Liver (tissue), 9 donors: ENCODE data around the gene LRRC4B. TPM values are rescaled to one million over a fixed set of nuclear protein-coding genes. Genes with fewer than 3 reads are reported as not detected.

Source experiments
- DNase-seq: peaks from one replicate; pipeline ENCODE4 v3.0.0-alpha.2; 2017; ENCODE audit warnings: low spot score
- H3K27ac ChIP-seq, 2 donors: one replicate each; pipeline ENCODE4 v1.7.0; 2013; ENCODE audit warnings: inconsistent platforms in 2 of 2, low read length in 2 of 2, control low read depth in 1 of 2, low read depth in 1 of 2, mild to moderate bottlenecking in 1 of 2
- H3K27me3 ChIP-seq, 4 donors: one replicate each; pipeline versions ENCODE4 v1.6.1 to v1.7.0; 2013; ENCODE audit warnings: low read length in 3 of 4, inconsistent platforms in 1 of 4, mild to moderate bottlenecking in 1 of 4, moderate library complexity in 1 of 4; ENCODE audit not compliant: control insufficient read depth in 4 of 4, insufficient read depth in 4 of 4
- H3K36me3 ChIP-seq, 4 donors: one replicate each; pipeline versions ENCODE4 v1.6.1 to v1.7.0; 2013; ENCODE audit warnings: low read length in 3 of 4, mild to moderate bottlenecking in 3 of 4, low read depth in 1 of 4, moderate library complexity in 1 of 4; ENCODE audit not compliant: control insufficient read depth in 4 of 4, insufficient read depth in 3 of 4
- H3K4me1 ChIP-seq, 4 donors: one replicate each; pipeline versions ENCODE4 v1.6.1 to v1.7.0; 2013; ENCODE audit warnings: low read length in 3 of 4, mild to moderate bottlenecking in 3 of 4, moderate library complexity in 1 of 4; ENCODE audit not compliant: control insufficient read depth in 4 of 4, insufficient read depth in 4 of 4
- H3K4me3 ChIP-seq, 3 donors: one replicate each; pipeline versions ENCODE4 v1.6.1 to v1.7.0; 2013; ENCODE audit warnings: low read length in 3 of 3, control low read depth in 1 of 3, low read depth in 1 of 3, mild to moderate bottlenecking in 1 of 3
- H3K9ac ChIP-seq, 2 donors: one replicate each; pipeline ENCODE4 v1.7.0; 2013; ENCODE audit warnings: low read length in 2 of 2, mild to moderate bottlenecking in 2 of 2, moderate library complexity in 2 of 2, control low read depth in 1 of 2, low read depth in 1 of 2
- H3K9me3 ChIP-seq, 4 donors: one replicate each; pipeline versions ENCODE4 v1.6.1 to v1.7.0; 2013; ENCODE audit warnings: low read length in 3 of 4; ENCODE audit not compliant: control insufficient read depth in 4 of 4
- CTCF ChIP-seq: fragments of 150-350 bp; IDR thresholded peaks from 2 replicates; pipeline ENCODE4 v1.5.1; 2017; ENCODE audit warnings: improper control_type of control experiment, low read depth, low read length; ENCODE audit not compliant: missing input control
- FOXA2 ChIP-seq: IDR thresholded peaks from 2 replicates; pipeline ENCODE4 v1.6.1; 2016; ENCODE audit warnings: antibody characterized with exemption
- GABPA ChIP-seq, 2 donors: IDR thresholded peaks in 1 of 2; conservative IDR thresholded peaks in 1 of 2; 2 replicates each; pipeline ENCODE4 v1.6.1; 2016; ENCODE audit warnings: antibody characterized with exemption in 2 of 2, mild to moderate bottlenecking in 1 of 2, moderate library complexity in 1 of 2
- HNF4A ChIP-seq, 2 donors: conservative IDR thresholded peaks; 2 replicates each; pipeline ENCODE4 v1.6.1; 2016; ENCODE audit warnings: antibody characterized with exemption in 2 of 2, mild to moderate bottlenecking in 2 of 2
- JUND ChIP-seq, 2 donors: IDR thresholded peaks; 2 replicates each; pipeline ENCODE4 v1.6.1; 2016; ENCODE audit warnings: antibody characterized with exemption in 2 of 2
- MAX ChIP-seq: IDR thresholded peaks from 2 replicates; pipeline ENCODE4 v1.6.1; 2016; ENCODE audit warnings: antibody characterized with exemption
- NR2F2 ChIP-seq: IDR thresholded peaks from 2 replicates; pipeline ENCODE4 v1.6.1; 2016; ENCODE audit warnings: antibody characterized with exemption
- RAD21 ChIP-seq, 2 donors: IDR thresholded peaks; 2 replicates each; pipeline ENCODE4 v1.6.1; 2016; ENCODE audit warnings: antibody characterized with exemption in 2 of 2, mild to moderate bottlenecking in 2 of 2
- REST ChIP-seq: IDR thresholded peaks from 2 replicates; pipeline ENCODE4 v1.6.1; 2016; ENCODE audit warnings: antibody characterized with exemption, mild to moderate bottlenecking
- SP1 ChIP-seq: IDR thresholded peaks from 2 replicates; pipeline ENCODE4 v1.6.1; 2018; ENCODE audit warnings: antibody characterized with exemption, mild to moderate bottlenecking
- YY1 ChIP-seq: IDR thresholded peaks from 2 replicates; pipeline ENCODE4 v1.6.1; 2016; ENCODE audit warnings: antibody characterized with exemption, mild to moderate bottlenecking
- WGBS: extraction: QIAGEN DNeasy Blood & Tissue Kit; methylation state at CpG from one replicate; pipeline ENCODE4 v1.1.7; 2013; 5-methylcytosine and 5-hydroxymethylcytosine counted together
- polyA plus RNA-seq, 2 donors: library from polyadenylated mRNA; stranded (reverse) in 1 of 2; unstranded in 1 of 2; fragments of 200-250 nt in 1 of 2; fragments of >200 nt in 1 of 2; fragmentation: Nextera tagmentation in 1 of 2; extraction: Ambion mirVana in 1 of 2; gene quantifications; one replicate each; pipeline versions ENCODE4 v1.2.1 to v1.2.3, GENCODE V29; 2013 to 2015
- total RNA-seq, 2 donors: library from RNA; depleted of rRNA; stranded (reverse); fragments of >200 nt; gene quantifications; one replicate each; pipeline ENCODE4 v1.2.3, GENCODE V29; 2014
- TF ChIP-seq, protein P1 (sequence below): IDR thresholded peaks from 2 replicates; pipeline ENCODE4 v1.6.1; 2016; ENCODE audit warnings: antibody characterized with exemption
- TF ChIP-seq, protein P2 (sequence below): IDR thresholded peaks from 2 replicates; pipeline ENCODE4 v1.6.1; 2016; ENCODE audit warnings: antibody characterized with exemption
- donor health status: healthy.
- donor health status: healthy.
- donor health status: healthy.
- donor health status: healthy.
- donor health status: healthy.

LRRC4B gene
- total and polyA plus RNA-seq, 4 donors, result 0.11 to 1.1 (median 0.79) TPM

DNA sequence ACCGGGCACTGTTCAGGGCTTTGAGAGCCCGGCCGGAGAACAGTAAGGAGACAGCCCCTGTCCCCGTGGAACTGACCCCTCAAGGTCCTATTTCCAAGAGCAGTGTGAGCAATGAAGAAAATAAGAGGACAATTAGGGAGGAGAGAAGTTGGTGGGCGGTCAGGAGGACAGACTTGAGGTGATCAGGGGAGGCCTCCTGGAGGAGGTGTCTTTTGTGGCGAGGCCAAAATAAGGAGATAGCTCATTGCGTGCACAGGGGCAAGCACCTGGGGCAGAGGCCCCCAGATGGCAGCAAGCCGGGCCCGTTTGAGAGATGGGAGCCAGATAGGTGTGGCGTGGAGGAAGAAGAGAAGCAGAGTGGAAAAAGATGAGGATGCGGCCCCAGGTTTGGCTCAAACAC, 2.8 kb upstream of the LRRC4B start:
- peaks cover 0 to 2% (median under 1%) of the 10 kb centered on the region in 4 donors for H3K27me3 ChIP-seq
- no peak for DNase-seq

GRCh38 chr19:50569938-50570540, 1.8 kb upstream of the LRRC4B start:
- TF ChIP-seq CTCF (no peak), FOXA2 (no peak), GABPA (IDR thresholded peaks at IDR 0.05 in 1 of 2, conservative IDR thresholded peaks at IDR 0.05 in 1 of 2) (no peak)
- Histone ChIP-seq H3K27me3 (peaks cover 0 to 3% (median 1%) of the 10 kb centered on the region in 4 donors), H3K27ac (no peak overlapping the region), H3K4me1 (peaks cover 0 to 2% (median 0%) of the 10 kb centered on the region in 4 donors), H3K4me3 (no peak overlapping the region), H3K9ac (no peak overlapping the region), H3K36me3 (no peaks in the 10 kb centered on the region), H3K9me3 (no peaks in the 10 kb centered on the region)
- WGBS, result 79% methylated on average over 19 of the region's 19 CpGs
- DNase-seq, result no peak

More for the DNA sequence above, 2.8 kb upstream of the LRRC4B start:
- 72% methylated on average over 11 of the region's 11 CpGs for WGBS
- H3K4me3 ChIP-seq, result no peak overlapping the region
- no peaks in the 10 kb centered on the region for H3K36me3 ChIP-seq
- H3K9ac ChIP-seq, result no peak overlapping the region
- peaks cover 0 to 2% (median 0%) of the 10 kb centered on the region in 4 donors for H3K4me1 ChIP-seq
- no peak overlapping the region for H3K27ac ChIP-seq
- no peak for TF ChIP-seq FOXA2
- no peaks in the 10 kb centered on the region for H3K9me3 ChIP-seq

DNA sequence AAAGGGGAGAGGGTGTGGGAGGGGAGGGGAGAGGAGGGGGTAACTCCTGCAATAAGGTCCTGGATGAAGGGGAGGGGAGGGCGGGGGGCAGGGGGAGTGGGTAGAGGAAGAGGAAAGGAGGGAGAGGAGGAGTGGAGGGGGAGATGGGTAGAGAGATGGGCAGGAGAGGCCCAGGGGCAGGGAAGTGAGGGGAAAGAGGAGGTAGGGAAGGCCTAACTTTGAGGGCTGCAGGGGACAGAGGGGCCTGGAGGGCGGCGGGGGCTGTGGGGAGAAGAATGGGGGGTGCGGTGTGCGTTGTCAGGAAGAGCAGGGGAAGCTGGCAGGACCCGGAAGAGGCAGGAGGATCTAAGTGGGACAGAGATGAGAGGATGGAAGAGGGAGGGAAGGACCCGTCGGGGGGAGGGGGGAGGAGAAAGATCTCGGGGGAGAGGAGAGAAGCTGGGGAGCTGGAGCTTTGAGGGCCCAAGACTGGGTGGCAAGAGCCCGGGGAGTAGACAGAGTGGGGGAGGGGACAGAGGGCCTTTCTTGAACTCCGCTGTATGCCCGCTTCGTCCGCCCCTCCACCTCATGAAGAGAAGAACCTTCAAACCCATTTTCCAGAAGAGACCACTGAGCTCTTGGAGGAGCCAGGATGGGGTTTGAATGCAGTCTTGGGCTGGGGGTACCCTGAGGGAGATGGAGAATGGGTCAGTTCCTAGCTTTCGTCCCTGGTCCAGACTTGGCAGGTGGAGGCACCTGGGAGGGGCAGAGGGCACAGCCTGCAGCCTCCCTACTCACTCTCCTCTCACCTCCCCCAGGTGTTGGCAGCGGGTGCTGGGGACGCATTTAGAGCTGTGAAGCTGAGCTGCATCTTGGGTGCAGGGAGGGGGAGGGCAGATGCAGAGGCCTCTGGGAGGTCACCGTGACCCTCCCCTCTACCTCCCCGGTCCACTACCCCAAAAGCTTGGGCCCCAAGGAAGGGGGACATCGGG, 778 bp upstream of the LRRC4B start:
- WGBS, result 40% methylated on average over 20 of the region's 20 CpGs
- no peak for TF ChIP-seq JUND (IDR thresholded peaks at IDR 0.05)
- no peak for TF ChIP-seq RAD21 (IDR thresholded peaks at IDR 0.05)
- TF ChIP-seq, protein P1, sequence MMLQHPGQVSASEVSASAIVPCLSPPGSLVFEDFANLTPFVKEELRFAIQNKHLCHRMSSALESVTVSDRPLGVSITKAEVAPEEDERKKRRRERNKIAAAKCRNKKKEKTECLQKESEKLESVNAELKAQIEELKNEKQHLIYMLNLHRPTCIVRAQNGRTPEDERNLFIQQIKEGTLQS, result no peak
- TF ChIP-seq FOXA2, result no peak
- TF ChIP-seq, protein P2, sequence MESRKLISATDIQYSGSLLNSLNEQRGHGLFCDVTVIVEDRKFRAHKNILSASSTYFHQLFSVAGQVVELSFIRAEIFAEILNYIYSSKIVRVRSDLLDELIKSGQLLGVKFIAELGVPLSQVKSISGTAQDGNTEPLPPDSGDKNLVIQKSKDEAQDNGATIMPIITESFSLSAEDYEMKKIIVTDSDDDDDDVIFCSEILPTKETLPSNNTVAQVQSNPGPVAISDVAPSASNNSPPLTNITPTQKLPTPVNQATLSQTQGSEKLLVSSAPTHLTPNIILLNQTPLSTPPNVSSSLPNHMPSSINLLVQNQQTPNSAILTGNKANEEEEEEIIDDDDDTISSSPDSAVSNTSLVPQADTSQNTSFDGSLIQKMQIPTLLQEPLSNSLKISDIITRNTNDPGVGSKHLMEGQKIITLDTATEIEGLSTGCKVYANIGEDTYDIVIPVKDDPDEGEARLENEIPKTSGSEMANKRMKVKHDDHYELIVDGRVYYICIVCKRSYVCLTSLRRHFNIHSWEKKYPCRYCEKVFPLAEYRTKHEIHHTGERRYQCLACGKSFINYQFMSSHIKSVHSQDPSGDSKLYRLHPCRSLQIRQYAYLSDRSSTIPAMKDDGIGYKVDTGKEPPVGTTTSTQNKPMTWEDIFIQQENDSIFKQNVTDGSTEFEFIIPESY, result no peak
- TF ChIP-seq MAX, result no peak
- no peak for TF ChIP-seq CTCF
- TF ChIP-seq HNF4A (conservative IDR thresholded peaks at IDR 0.05), result no peak
- TF ChIP-seq REST, result no peak
- no peak for TF ChIP-seq YY1
- no peak for TF ChIP-seq NR2F2
- no peak for TF ChIP-seq SP1
- Histone ChIP-seq H3K4me3 (no peak overlapping the region), H3K9ac (no peak overlapping the region), H3K4me1 (peaks cover 0 to 2% (median 0%) of the 10 kb centered on the region in 4 donors), H3K27ac (no peak overlapping the region), H3K36me3 (no peaks in the 10 kb centered on the region), H3K27me3 (peaks cover 0 to 6% (median 5%) of the 10 kb centered on the region in 4 donors), H3K9me3 (no peaks in the 10 kb centered on the region)
- DNase-seq, result no peak
